ENCODE data around the gene ATG9B. TPM values are rescaled to one million over a fixed set of nuclear protein-coding genes. Genes with fewer than 3 reads are reported as not detected.

The ATG9B gene
- total and polyA plus RNA-seq, 9 of the 15 experiments (the other 6 are each of a cell fraction or from before 2014, with no cell fraction given), result 0.29 to 8.0 (median 2.1) TPM

DNA sequence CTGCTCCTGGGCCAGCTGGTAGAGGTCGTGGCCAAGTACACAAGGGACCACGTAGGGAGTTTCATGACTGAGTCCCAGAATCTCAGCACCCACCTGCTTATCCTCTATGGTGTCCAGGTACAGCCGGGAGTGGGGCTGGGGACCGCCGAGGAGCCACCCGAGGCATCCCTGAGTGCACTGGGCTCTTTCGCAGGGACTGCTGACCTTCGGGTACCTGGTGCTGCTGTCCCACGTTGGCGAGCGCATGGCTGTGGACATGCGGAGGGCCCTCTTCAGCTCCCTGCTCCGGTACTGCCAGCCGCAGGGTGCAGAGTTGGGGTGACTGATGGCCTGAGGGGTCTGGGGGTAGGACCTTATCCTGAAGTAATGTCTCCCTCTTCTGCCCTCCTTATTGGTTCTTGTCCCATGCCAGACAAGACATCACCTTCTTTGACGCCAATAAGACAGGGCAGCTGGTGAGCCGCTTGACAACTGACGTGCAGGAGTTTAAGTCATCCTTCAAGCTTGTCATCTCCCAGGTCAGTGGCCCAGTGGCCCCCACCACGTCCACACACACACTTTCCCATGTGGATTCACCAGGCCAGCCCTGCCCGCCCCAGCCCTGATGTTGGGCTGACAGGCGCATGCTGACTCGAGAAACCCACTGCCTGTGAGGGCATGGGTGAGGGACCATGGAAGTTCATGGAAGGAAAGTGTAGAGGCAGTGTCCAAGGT is 10.2 kb upstream of the ATG9B start:
- intact Hi-C loops (cut with micrococcal nuclease), result no loop called here
- Histone ChIP-seq H3K9me3 (replicated peaks; ENCODE audit: control insufficient read depth, insufficient read depth, low read depth, low read length) (no peaks in the 10 kb centered on the region), H3K27me3 (ENCODE audit: control insufficient read depth in 2 of 2, insufficient read depth in 2 of 2, low read length in 2 of 2) (no peaks in the 10 kb centered on the region), H3K27ac (ENCODE audit: extremely low read depth, low read depth, low read length) (no peak overlapping the region), H3K4me1 (replicated peaks in 1 of 2; ENCODE audit: control insufficient read depth in 2 of 2, insufficient read depth in 2 of 2, low read length in 2 of 2) (peaks cover 14 to 61% of the 10 kb centered on the region in 2 experiments), H3K36me3 (ENCODE audit: control insufficient read depth, insufficient read depth, low read length) (peaks cover 76% of the 10 kb centered on the region; the same call in 2 of the 3 replicates), H3K4me3 (no peak overlapping the region), H2AFZ (ENCODE audit: low read depth, low read length) (no peak overlapping the region), H3K9ac (ENCODE audit: insufficient read depth in 1 of 2, low read depth in 2 of 2, low read length in 2 of 2) (peak overlapping the region in 1 of 2 experiments; percentile 59; a peak in 2 of 4 replicates), H3K79me2 (ENCODE audit: control insufficient read depth, insufficient read depth, low read length) (peaks cover 25% of the 10 kb centered on the region), H3K4me2 (ENCODE audit: insufficient read depth, low read length) (no peak overlapping the region), H3K9me1 (ENCODE audit: control insufficient read depth, insufficient read depth, low read length) (no peaks in the 10 kb centered on the region), H4K20me1 (replicated peaks; ENCODE audit: control insufficient read depth, insufficient read depth, low read length) (peaks cover under 1% of the 10 kb centered on the region)
- no TSS peak for BruUV-seq (replicated peaks)
- 93% methylated on average over 21 of the region's 21 CpGs for WGBS (ENCODE audit: insufficient coverage, low coverage, missing lambda C conversion rate)
- ATAC-seq (no peak), DNase-seq (ENCODE audit: extremely low read depth in 1 of 4, low spot score in 3 of 4) (no peak), FAIRE-seq (no peak)
- CTCF ChIA-PET (ENCODE audit: low intra/inter-chr PET ratio), result no interaction called here
- POLR2A ChIA-PET, result interaction anchor here (0.7 to 1.3 kb wide), 4 partner anchors 8 to 49 kb away, joined by 3 to 5 read pairs (median 3); partner anchors contain the start of genes FASTK and TMUB1
- in situ Hi-C loops (cut with MboI), result no loop called here
- TF ChIP-seq POLR2G (IDR thresholded peaks at IDR 0.05; ENCODE audit: low read depth, low read length) (peak; percentile 21; the same call in 1 of the 2 replicates), ZNF77 (CRISPR knock-in tag; IDR thresholded peaks at IDR 0.05) (no peak)

DNA sequence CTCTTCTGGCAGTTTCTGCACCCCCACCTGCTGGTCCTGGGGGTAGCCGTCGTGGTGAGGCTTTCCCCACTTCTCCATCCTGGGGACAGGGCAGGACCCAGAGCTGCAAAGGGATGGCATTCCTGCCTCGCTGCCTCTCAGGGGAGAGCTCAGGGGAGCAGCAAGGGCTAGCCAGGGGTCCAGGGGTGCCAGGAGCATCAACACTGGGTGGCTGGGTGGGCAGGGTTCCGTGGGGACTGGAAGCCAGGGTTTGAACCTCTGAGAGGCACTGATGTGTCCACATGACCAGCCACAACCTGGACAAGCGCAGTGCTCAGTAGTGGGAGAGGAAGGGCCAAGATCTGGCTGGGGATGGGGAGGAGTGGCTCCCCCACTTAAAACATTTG is 9.6 kb upstream of the ATG9B start:
- H3K9me1 ChIP-seq (ENCODE audit: control insufficient read depth, insufficient read depth, low read length), result no peaks in the 10 kb centered on the region
- no peak overlapping the region for H3K27ac ChIP-seq (ENCODE audit: extremely low read depth, low read depth, low read length)
- in situ Hi-C loops (cut with MboI) (no loop called here), intact Hi-C loops (cut with micrococcal nuclease) (no loop called here)
- H4K20me1 ChIP-seq (replicated peaks; ENCODE audit: control insufficient read depth, insufficient read depth, low read length), result no peaks in the 10 kb centered on the region
- H3K4me3 ChIP-seq, result no peak overlapping the region
- DNase-seq (ENCODE audit: extremely low read depth in 1 of 4, low spot score in 3 of 4) (no peak), FAIRE-seq (no peak), ATAC-seq (no peak)
- ChIA-PET CTCF (ENCODE audit: low intra/inter-chr PET ratio) (interaction anchor here (1.1 kb wide), 1 partner anchor 77 kb away, joined by 3 read pairs; no protein-coding TSS in a partner anchor), POLR2A (interaction anchor here (0.7 kb wide), 1 partner anchor 10 kb away, joined by 3 read pairs; no protein-coding TSS in a partner anchor)
- no peaks in the 10 kb centered on the region for H3K9me3 ChIP-seq (replicated peaks; ENCODE audit: control insufficient read depth, insufficient read depth, low read depth, low read length)
- no peak overlapping the region for H2AFZ ChIP-seq (ENCODE audit: low read depth, low read length)
- no TSS peak for BruUV-seq (replicated peaks)
- H3K27me3 ChIP-seq (ENCODE audit: control insufficient read depth in 2 of 2, insufficient read depth in 2 of 2, low read length in 2 of 2), result no peaks in the 10 kb centered on the region
- H3K79me2 ChIP-seq (ENCODE audit: control insufficient read depth, insufficient read depth, low read length), result peaks cover 32% of the 10 kb centered on the region
- TF ChIP-seq ATF1 (CRISPR knock-in tag; IDR thresholded peaks at IDR 0.05) (0 out of 2 replicates have a peak, but pooled peaks have one; percentile 2), ATF1 (tag; IDR thresholded peaks at IDR 0.05) (no peak), SIN3B (IDR thresholded peaks at IDR 0.05; ENCODE audit: low read depth) (no peak), POLR2G (IDR thresholded peaks at IDR 0.05; ENCODE audit: low read depth, low read length) (0 out of 2 replicates have a peak, but pooled peaks have one; percentile 4)
- H3K9ac ChIP-seq (ENCODE audit: insufficient read depth in 1 of 2, low read depth in 2 of 2, low read length in 2 of 2), result peak overlapping the region in 1 of 2 experiments; percentile 5; a peak in 2 of 4 replicates
- 84% methylated on average over 5 of the region's 5 CpGs for WGBS (ENCODE audit: insufficient coverage, low coverage, missing lambda C conversion rate)
- no peak overlapping the region for H3K4me2 ChIP-seq (ENCODE audit: insufficient read depth, low read length)
- peaks cover 10 to 58% of the 10 kb centered on the region in 2 experiments for H3K4me1 ChIP-seq (replicated peaks in 1 of 2; ENCODE audit: control insufficient read depth in 2 of 2, insufficient read depth in 2 of 2, low read length in 2 of 2)
- H3K36me3 ChIP-seq (ENCODE audit: control insufficient read depth, insufficient read depth, low read length), result peaks cover 76% of the 10 kb centered on the region; the same call in 2 of the 3 replicates
